GM21381 (cell line): ENCODE results near the gene SLC9A5.

Source experiments
- ATAC-seq: cut with Tn5 transposase; IDR thresholded peaks from one replicate; pipeline ENCODE4 v1.9.1; 2021; ENCODE audit warnings: mild to moderate bottlenecking, moderate library complexity; ENCODE audit not compliant: unreplicated experiment

The SLC9A5 gene

DNA sequence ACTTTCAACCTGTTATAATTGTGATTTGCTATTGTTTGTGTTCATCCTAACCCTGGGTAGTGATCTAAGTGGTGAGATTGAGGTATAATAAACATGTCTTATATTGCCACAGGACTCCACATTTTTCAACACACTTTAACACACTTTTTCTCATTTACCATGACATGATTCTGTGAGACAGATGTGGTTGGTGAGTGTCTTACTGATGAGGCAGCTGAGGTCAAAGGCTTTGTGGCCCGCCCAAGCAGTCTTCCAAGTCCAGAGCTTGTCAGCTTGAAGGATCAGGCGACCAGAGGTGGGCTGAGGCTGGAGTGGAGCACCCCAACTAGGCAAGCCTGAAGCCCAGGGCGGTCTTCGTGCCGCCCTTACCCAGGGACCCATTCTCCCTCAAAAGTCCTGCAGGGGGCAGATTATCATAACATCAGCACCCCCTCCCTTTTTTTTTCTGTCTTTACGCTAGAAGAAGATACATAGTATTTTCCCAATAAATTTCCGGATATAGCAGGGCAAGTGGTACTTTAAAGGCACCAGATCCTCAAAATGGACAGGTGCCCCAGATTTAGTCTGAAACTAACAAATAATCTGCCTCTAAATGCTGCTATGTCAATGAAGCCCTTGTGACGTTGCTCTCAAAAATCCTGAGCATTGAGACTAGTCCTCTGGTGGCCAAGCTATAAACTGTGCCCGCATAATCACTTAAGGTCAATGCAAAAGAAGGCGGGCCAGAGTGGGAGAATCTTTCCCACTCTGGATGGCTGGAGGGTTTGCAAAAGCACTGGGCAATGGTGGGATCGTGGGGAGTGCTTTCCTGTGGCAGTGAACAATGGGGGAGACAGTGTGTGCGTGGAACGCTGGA is 56.7 kb downstream of the SLC9A5 start:
- no peak for ATAC-seq

DNA sequence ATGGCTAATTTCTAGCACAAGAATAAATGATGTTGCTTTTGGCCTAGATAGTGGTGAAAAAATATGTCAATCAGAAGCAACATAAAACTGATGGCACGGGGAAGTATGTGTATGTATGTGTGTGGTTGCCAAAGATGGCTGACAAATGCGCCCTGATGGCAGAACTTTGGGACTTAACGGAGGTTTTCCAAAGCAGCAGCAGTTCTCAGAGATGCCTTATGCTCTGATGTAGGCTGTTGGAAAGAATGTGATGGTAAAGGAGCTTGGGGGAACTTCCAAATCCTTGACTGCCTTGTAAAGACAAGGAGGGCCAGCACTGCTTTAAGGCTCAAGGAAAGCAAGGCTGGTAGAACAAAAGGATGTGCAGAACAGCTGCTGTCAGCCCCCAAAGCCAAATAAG is 61.8 kb downstream of the SLC9A5 start:
- no peak for ATAC-seq

DNA sequence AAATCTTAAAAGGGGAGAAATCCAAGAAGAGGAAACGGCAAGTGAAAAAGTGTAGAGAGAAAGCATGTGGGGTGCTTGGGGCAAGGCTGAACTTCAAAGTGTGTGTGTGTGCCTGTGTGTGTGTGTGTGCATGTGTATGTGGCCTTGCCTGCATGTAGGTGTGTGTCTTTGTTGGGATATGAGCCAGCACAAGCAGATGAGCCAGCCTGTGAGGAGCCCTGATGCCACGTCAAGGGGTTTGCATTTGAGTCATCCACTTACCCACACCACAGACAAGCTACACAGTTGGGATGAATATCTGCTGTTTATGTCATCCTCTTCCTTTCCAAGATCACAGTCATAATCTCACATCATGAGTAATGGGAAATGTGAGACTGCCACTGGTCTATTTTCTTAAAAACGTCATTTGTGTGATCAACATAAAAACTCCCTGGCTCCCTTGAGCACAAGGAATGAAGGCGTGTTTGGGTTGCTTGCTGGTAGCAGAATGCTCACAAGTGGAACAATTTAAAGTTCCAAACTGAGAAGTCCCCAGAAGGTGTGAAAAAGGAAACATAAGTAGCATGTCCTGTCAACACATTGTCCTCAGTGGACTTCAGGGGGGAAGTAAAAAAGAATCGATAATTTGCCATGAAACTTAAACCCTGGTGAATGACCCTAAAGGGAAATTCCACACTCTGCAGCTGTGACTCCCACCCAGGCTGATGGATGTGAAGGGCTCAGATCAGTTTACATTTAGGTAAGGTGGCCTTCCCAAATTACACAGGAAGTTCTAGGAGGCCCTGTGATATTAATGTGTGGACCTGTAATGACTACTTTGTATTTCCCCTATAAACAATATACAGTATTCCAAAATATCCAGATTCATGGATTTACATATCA is 63.1 kb downstream of the SLC9A5 start:
- peak; percentile 77 for ATAC-seq

DNA sequence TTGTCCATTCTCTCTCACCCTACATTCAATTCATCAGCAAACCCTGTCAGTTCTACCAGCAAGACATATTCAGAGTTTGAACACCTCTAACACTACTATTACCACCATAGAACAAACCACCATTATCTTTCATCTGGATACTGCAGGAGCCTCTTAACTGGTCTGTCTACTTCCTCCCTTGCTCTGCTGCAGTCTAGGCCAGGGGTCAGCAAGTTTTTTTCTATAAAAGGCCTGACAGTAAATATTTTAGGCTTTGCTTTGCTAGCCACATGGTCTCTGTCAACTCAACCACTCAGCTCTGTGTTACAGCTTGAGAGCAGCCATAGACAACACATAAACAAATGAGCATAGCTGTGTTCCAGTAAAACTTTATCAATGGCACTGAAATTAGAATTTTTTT is 63.9 kb downstream of the SLC9A5 start:
- no peak for ATAC-seq

DNA sequence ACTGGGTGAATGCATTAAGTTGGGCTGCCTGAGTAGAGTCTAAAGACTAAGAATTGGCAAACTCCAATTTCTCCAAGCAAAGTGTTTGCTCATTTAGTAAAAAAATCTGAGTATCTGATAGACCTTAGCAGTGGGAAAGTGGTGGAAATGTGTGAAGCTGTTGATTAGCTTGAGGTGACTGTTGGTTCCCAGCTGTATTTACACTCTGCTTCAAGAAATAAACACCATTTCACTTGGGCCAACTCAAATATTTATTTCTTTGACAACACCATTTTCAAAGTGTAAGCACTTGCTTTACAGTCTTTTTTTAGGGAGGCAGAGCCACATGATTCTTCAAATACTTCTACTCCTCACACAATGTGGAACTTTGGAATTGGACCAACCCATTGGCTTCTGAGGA is 69.1 kb downstream of the SLC9A5 start:
- ATAC-seq: no peak
